Prostate gland (tissue), 2 donors: ENCODE measurements around the gene TRPV3.

Experiments used
- POLR2A ChIP-seq: fragments of 450-650 bp; IDR thresholded peaks from one replicate; pipeline ENCODE4 v1.6.1; 2016; ENCODE audit warnings: antibody characterized with exemption, mild to moderate bottlenecking
- TF ChIP-seq, protein P1 (sequence below), 4 experiments: fragments of 200-600 bp in 2 of 4; fragments of 450-650 bp in 2 of 4; sonication (generic) in 2 of 4; IDR thresholded peaks; 1 replicate in 3 of 4; 2 replicates in 1 of 4; pipeline ENCODE4 v1.5.1; 2016 to 2019; ENCODE audit warnings: antibody characterized with exemption in 4 of 4, mild to moderate bottlenecking in 2 of 4, moderate library complexity in 2 of 4

GRCh38 chr17:3482852-3483251, 74.8 kb downstream of the TRPV3 start:
- TF ChIP-seq, protein P1, sequence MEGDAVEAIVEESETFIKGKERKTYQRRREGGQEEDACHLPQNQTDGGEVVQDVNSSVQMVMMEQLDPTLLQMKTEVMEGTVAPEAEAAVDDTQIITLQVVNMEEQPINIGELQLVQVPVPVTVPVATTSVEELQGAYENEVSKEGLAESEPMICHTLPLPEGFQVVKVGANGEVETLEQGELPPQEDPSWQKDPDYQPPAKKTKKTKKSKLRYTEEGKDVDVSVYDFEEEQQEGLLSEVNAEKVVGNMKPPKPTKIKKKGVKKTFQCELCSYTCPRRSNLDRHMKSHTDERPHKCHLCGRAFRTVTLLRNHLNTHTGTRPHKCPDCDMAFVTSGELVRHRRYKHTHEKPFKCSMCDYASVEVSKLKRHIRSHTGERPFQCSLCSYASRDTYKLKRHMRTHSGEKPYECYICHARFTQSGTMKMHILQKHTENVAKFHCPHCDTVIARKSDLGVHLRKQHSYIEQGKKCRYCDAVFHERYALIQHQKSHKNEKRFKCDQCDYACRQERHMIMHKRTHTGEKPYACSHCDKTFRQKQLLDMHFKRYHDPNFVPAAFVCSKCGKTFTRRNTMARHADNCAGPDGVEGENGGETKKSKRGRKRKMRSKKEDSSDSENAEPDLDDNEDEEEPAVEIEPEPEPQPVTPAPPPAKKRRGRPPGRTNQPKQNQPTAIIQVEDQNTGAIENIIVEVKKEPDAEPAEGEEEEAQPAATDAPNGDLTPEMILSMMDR (IDR thresholded peaks at IDR 0.05): no peak
- no peak for TF ChIP-seq POLR2A
